Cardiac muscle cell (in vitro differentiated cells and primary cell): ENCODE data around the gene TAF4. TPM values are rescaled to one million over a fixed set of nuclear protein-coding genes. Genes with fewer than 3 reads are reported as not detected.
"Not testable (repeated sequence)": the region's sequence is repeated elsewhere in the genome, so short reads cannot be mapped to it uniquely, and the experiment has no call there.

Source experiments
- DNase-seq, 2 donors: peaks; one replicate each; pipeline versions ENCODE4 v3.0.0 to v3.0.0-alpha.2; 2010 to 2017; ENCODE audit warnings: low read depth in 1 of 2, low spot score in 1 of 2
- H3K27ac ChIP-seq: fragments of 200-600 bp; sonication (generic); 2 replicates; pipeline ENCODE4 v1.5.1; 2016
- H3K27me3 ChIP-seq: fragments of 200-600 bp; sonication (generic); 2 replicates; pipeline ENCODE4 v1.6.0; 2016; ENCODE audit warnings: control low read depth
- H3K36me3 ChIP-seq: fragments of 200-600 bp; sonication (generic); 2 replicates; pipeline ENCODE4 v1.5.1; 2016; ENCODE audit warnings: control low read depth
- H3K4me1 ChIP-seq: fragments of 200-600 bp; sonication (generic); 2 replicates; pipeline ENCODE4 v1.8.1; 2017; ENCODE audit warnings: low read depth, mild to moderate bottlenecking, mixed run types
- H3K4me3 ChIP-seq: fragments of 200-600 bp; sonication (generic); 2 replicates; pipeline ENCODE4 v1.5.1; 2016; ENCODE audit warnings: mild to moderate bottlenecking
- H3K9me3 ChIP-seq: fragments of 200-600 bp; sonication (generic); 2 replicates; pipeline ENCODE4 v1.5.1; 2017; ENCODE audit warnings: low read depth, mild to moderate bottlenecking, control low read depth
- polyA plus RNA-seq: library from polyadenylated mRNA; unstranded; fragments of >200 nt; fragmentation: Nextera tagmentation; extraction: Ambion mirVana; gene quantifications from 2 replicates; pipeline ENCODE4 v1.2.1, GENCODE V29; 2016
- total RNA-seq: library from RNA; depleted of rRNA; stranded (reverse); fragments of >200 nt; gene quantifications from 2 replicates; pipeline ENCODE4 v1.2.3, GENCODE V29; 2016
- TF ChIP-seq, protein P1 (sequence below): IDR thresholded peaks from 2 replicates; pipeline ENCODE4 v1.5.1; 2012; ENCODE audit warnings: low read depth, mild to moderate bottlenecking, low read length

Gene TAF4
- total and polyA plus RNA-seq, 2 experiments from 2014 or later: 3.7 to 21.1 TPM

DNA sequence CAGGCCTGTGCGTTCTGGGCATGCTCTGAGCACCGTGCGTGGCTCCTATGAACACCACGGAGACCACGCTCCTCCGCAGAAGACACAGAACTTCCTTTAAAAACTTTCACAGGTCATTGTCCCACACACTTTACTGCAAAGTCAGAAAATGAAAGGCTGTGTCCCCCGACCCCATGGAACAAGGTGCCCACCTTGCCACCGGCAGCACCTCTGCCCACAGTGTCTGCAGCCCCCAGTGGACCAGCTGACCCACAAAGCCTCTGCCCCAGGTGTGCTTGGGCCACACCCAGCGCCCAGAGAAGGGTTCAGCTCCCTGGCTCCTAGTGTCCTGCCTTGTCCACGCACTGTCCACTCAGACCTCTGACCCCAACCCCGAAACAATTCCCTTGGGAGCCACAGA, 8.7 kb downstream of the TAF4 start:
- no peak overlapping the region for H3K27ac ChIP-seq
- no peak for DNase-seq
- no peak overlapping the region for H3K4me3 ChIP-seq
- TF ChIP-seq, protein P1, sequence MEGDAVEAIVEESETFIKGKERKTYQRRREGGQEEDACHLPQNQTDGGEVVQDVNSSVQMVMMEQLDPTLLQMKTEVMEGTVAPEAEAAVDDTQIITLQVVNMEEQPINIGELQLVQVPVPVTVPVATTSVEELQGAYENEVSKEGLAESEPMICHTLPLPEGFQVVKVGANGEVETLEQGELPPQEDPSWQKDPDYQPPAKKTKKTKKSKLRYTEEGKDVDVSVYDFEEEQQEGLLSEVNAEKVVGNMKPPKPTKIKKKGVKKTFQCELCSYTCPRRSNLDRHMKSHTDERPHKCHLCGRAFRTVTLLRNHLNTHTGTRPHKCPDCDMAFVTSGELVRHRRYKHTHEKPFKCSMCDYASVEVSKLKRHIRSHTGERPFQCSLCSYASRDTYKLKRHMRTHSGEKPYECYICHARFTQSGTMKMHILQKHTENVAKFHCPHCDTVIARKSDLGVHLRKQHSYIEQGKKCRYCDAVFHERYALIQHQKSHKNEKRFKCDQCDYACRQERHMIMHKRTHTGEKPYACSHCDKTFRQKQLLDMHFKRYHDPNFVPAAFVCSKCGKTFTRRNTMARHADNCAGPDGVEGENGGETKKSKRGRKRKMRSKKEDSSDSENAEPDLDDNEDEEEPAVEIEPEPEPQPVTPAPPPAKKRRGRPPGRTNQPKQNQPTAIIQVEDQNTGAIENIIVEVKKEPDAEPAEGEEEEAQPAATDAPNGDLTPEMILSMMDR: no peak
- no peaks in the 10 kb centered on the region for H3K36me3 ChIP-seq
- H3K9me3 ChIP-seq: no peaks in the 10 kb centered on the region
- H3K4me1 ChIP-seq: no peaks in the 10 kb centered on the region
- no peaks in the 10 kb centered on the region for H3K27me3 ChIP-seq

DNA sequence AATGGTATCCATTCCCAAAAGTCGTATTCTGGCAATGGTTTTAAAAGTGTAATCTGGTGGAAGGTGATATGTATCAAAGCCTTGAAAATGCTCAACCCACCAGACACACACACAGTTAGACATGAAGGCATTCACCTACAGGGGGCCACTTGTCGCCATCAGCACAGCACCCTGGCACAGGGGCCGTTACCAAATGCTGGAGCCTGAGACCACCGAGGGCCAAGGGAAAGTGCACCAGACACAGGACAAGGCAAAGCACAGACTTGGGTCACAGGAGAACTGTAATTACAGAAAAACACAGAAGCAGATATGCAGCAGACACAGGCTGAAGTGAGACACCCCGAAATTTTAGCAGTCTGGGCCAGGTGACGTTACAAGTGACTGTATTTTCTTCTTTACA, 9.3 kb downstream of the TAF4 start:
- H3K4me3 ChIP-seq: no peak overlapping the region
- TF ChIP-seq, protein P1: no peak
- H3K27ac ChIP-seq: no peak overlapping the region
- no peaks in the 10 kb centered on the region for H3K27me3 ChIP-seq
- DNase-seq: no peak
- H3K4me1 ChIP-seq: peaks cover 2% of the 10 kb centered on the region
- no peaks in the 10 kb centered on the region for H3K36me3 ChIP-seq
- no peaks in the 10 kb centered on the region for H3K9me3 ChIP-seq

- H3K4me3 ChIP-seq, DNase-seq, H3K9me3 ChIP-seq, H3K36me3 ChIP-seq, H3K27ac ChIP-seq, H3K27me3 ChIP-seq, H3K4me1 ChIP-seq: not testable (repeated sequence)
Observed at GRCh38 chr20:62055862-62056115, 9.9 kb downstream of the TAF4 start.

GRCh38 chr20:62055106-62055861, 10.4 kb downstream of the TAF4 start:
- Histone ChIP-seq H3K27me3 (no peaks in the 10 kb centered on the region), H3K4me1 (peaks cover 7% of the 10 kb centered on the region), H3K4me3 (no peak overlapping the region), H3K27ac (no peak overlapping the region), H3K36me3 (no peaks in the 10 kb centered on the region), H3K9me3 (no peaks in the 10 kb centered on the region)
- TF ChIP-seq, protein P1: no peak
- DNase-seq: no peak

DNA sequence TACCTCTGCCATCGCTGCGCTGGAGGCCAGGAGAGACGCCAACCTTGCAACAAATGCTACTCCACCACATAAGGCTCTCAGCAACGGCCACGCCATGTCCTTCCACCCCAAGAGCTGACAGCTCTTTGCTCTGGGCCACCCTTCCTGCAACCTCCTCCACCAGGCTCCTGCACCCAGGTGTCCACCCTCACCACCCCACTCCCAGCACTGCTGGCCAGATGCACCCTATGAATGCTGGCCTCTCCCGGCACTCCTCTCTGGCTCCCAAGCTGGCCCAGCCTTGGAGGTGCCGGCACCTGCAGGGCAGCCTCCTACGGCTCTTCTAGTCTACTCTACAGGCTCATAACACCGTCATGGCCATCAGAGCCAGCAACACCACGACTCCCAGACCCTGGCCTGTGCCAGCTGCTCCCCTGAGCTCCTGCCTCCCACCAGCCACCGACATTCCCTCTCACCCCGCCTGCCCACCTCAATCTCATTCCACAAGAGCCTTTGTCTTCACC, 11.2 kb downstream of the TAF4 start:
- TF ChIP-seq, protein P1: no peak
- DNase-seq: no peak
- H3K27ac ChIP-seq: no peak overlapping the region
- no peaks in the 10 kb centered on the region for H3K9me3 ChIP-seq
- H3K36me3 ChIP-seq: no peaks in the 10 kb centered on the region
- H3K27me3 ChIP-seq: no peaks in the 10 kb centered on the region
- H3K4me1 ChIP-seq: peaks cover 7% of the 10 kb centered on the region
- H3K4me3 ChIP-seq: no peak overlapping the region

DNA sequence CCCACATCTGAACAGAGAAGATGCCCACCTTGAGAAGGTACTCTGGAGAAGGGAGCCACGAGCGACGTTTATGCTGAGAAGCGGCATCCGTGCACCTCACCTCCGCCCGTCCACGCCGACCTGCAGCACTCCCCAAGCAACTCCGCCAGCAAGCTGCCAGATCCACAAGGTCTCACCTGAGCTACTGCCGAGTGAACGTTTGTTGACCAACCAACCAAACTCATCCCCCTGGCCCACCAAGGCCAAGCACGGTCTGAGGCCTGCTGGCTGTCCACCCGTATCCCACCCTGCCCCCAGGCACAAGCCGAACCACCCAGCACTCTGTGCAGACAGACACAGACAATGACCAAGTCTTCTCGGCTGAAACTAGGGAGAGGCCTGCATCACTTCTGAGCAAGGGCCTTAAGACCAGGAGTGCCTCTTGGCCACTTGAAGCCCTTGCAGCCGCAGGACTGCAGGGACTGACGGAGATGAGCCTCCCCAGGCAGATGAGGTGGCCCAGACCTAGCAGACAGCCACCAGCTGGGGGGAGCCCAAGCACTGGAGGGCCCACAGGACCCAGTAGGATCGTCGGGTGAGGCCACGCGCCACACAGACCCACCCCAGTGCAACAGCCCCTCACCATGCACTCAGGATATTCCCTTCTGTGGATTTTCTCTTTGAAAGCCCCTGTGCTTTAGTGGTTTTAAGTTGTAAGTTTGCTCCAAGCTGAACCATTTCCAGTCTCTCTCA, 12.1 kb downstream of the TAF4 start:
- Histone ChIP-seq H3K4me3 (no peak overlapping the region), H3K4me1 (peaks cover 7% of the 10 kb centered on the region)
- no peak for DNase-seq

More for the DNA sequence above, 12.1 kb downstream of the TAF4 start:
- no peaks in the 10 kb centered on the region for H3K27me3 ChIP-seq
- no peaks in the 10 kb centered on the region for H3K9me3 ChIP-seq
- no peak overlapping the region for H3K27ac ChIP-seq
- H3K36me3 ChIP-seq: no peaks in the 10 kb centered on the region
- TF ChIP-seq, protein P1: no peak
